AG04450 (cell line): ENCODE data around the gene CYP2A13. TPM values are rescaled to one million over a fixed set of nuclear protein-coding genes. Genes with fewer than 3 reads are reported as not detected.
"Not testable (repeated sequence)": the region's sequence is repeated elsewhere in the genome, so short reads cannot be mapped to it uniquely, and the experiment has no call there.

Source experiments
- CTCF ChIA-PET: fragments of 300-600, 350-600 bp; formaldehyde crosslinking; extraction: SDS; loops from one replicate; lab custom pipeline; 2022; ENCODE audit warnings: antibody characterized with exemption, inconsistent platforms; lab: Charles Lee
- POLR2A ChIA-PET: fragments of 350-600 bp; formaldehyde crosslinking; extraction: SDS; loops from one replicate; lab custom pipeline; 2021; ENCODE audit warnings: antibody characterized with exemption, inconsistent platforms; lab: Yijun Ruan, JAX
- DNase-seq: peaks from one replicate; pipeline ENCODE4 v3.0.0-alpha.2; 2011; ENCODE audit warnings: low read depth, low spot score
- H3K27ac ChIP-seq: one replicate; pipeline ENCODE4 v1.5.1; 2012; ENCODE audit warnings: low read depth, low read length, control low read depth
- H3K27me3 ChIP-seq: one replicate; pipeline ENCODE4 v1.6.0; 2012; ENCODE audit warnings: low read length; ENCODE audit not compliant: control insufficient read depth, insufficient read depth
- H3K4me3 ChIP-seq: 2 replicates; pipeline ENCODE4 v1.5.1; 2011; ENCODE audit warnings: mild to moderate bottlenecking, low read depth, low read length, control low read depth
- H3K9me3 ChIP-seq: 2 replicates; pipeline ENCODE4 v1.5.1; 2012; ENCODE audit warnings: low read length; ENCODE audit not compliant: control insufficient read depth, insufficient read depth
- polyA plus RNA-seq: library from polyadenylated mRNA; depleted of rRNA; stranded (reverse); fragments of >200 nt; gene quantifications from 2 replicates; pipeline ENCODE4 v1.2.3, GENCODE V29; 2011
- TF ChIP-seq, protein P1 (sequence below): IDR thresholded peaks from 2 replicates; pipeline ENCODE4 v1.5.1; 2011; ENCODE audit warnings: low read depth, low read length, control low read depth, inconsistent platforms

Gene CYP2A13
- polyA plus RNA-seq, 1 experiment: not detected

DNA sequence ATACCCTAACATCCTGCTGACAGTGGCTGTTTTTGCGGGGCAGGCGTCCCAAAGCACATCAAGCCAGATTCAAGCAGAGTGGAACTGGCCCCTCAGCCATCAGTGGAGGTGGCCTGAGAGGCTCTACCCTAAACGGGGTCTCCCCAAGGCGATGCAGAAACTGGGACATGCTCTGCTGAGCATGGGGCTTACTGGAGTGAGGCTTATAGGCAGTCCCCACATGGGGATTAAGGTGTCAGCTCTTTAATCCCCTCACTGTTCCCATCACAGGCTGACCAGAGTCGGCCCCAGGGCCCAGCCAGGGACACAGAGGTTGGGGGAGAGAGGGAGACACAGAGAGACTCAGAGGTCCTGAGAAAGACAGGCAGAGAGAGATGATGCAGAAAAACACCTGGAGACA is 42.9 kb downstream of the CYP2A13 start:
- no peak overlapping the region for H3K4me3 ChIP-seq
- ChIA-PET CTCF (no interaction called here), POLR2A (interaction anchor here (0.7 kb wide), 1 partner anchor 153 kb away, joined by 6 read pairs; no protein-coding TSS in a partner anchor)
- H3K27me3 ChIP-seq: peaks cover 16% of the 10 kb centered on the region
- H3K9me3 ChIP-seq: peaks cover 5% of the 10 kb centered on the region; the same call in 1 of the 2 replicates
- TF ChIP-seq, protein P1, sequence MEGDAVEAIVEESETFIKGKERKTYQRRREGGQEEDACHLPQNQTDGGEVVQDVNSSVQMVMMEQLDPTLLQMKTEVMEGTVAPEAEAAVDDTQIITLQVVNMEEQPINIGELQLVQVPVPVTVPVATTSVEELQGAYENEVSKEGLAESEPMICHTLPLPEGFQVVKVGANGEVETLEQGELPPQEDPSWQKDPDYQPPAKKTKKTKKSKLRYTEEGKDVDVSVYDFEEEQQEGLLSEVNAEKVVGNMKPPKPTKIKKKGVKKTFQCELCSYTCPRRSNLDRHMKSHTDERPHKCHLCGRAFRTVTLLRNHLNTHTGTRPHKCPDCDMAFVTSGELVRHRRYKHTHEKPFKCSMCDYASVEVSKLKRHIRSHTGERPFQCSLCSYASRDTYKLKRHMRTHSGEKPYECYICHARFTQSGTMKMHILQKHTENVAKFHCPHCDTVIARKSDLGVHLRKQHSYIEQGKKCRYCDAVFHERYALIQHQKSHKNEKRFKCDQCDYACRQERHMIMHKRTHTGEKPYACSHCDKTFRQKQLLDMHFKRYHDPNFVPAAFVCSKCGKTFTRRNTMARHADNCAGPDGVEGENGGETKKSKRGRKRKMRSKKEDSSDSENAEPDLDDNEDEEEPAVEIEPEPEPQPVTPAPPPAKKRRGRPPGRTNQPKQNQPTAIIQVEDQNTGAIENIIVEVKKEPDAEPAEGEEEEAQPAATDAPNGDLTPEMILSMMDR: no peak
- H3K27ac ChIP-seq: no peak overlapping the region
- no peak for DNase-seq

GRCh38 chr19:41133260-41133659 is 45.0 kb downstream of the CYP2A13 start:
- Histone ChIP-seq H3K27me3 (peaks cover 16% of the 10 kb centered on the region), H3K27ac (no peak overlapping the region), H3K4me3 (no peak overlapping the region), H3K9me3 (peaks cover 9% of the 10 kb centered on the region; the same call in 1 of the 2 replicates)
- TF ChIP-seq, protein P1: no peak
- ChIA-PET CTCF (no interaction called here), POLR2A (no interaction called here)
- DNase-seq: no peak

- Histone ChIP-seq H3K9me3 (peaks cover 9% of the 10 kb centered on the region; the same call in 1 of the 2 replicates), H3K27ac (no peak overlapping the region), H3K27me3 (peaks cover 18% of the 10 kb centered on the region), H3K4me3 (no peak overlapping the region)
- CTCF ChIA-PET: no interaction called here
- TF ChIP-seq, protein P1: no peak
- DNase-seq: no peak
- POLR2A ChIA-PET: no interaction called here
Observed at GRCh38 chr19:41134616-41135015, 46.4 kb downstream of the CYP2A13 start.

DNA sequence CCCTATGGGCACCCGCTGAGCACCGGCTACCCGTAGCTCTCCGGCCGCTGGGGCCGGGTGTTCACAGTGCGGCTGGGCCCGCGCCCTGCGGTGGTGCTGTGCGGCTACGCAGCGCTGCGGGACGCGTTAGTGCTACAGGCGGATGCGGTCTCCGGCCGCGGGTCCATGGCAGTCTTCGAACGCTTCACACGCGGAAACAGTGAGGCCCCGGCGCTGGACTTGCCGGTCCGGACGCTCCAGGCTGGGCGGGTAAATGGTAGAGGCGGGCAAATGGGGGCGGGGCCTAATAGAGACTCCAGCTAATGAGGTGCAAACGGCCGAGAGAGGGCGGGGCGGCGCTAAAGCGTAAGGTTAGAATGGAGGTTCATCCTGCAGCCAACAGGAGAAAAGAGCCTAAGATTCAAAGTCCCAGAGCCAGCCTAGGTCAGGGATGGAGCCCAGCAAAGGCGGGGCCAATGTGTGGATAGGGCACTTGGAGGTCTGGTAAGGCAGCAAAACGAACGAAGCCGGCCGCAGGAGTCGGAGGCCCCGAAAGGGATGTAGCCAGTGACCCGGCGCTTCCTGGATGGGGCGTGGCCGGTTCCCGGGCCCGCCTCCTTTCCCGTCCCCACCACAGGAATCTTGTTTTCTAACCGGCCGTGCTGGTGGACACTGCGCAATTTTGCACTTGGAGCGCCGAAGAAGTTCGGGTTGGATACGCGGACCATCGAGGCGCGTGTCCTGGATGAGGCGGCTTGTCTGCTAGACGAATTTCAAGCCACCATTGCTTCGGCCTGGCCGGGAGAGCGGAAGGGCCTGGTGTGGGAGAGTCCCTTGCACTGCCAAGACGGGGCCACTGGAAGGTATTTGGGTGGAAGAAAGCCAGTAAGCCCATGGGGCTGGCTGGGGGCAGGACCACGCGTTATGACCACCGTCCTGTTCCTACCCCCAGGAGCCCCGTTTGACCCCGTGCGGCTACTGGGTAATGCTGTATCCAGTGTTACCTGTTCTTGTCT is 47.4 kb downstream of the CYP2A13 start:
- POLR2A ChIA-PET, DNase-seq, H3K27ac ChIP-seq, H3K9me3 ChIP-seq, CTCF ChIA-PET: not testable (repeated sequence)
- H3K27me3 ChIP-seq: peaks cover 14% of the 10 kb centered on the region
- H3K4me3 ChIP-seq: peak overlapping the region; percentile 45

DNA sequence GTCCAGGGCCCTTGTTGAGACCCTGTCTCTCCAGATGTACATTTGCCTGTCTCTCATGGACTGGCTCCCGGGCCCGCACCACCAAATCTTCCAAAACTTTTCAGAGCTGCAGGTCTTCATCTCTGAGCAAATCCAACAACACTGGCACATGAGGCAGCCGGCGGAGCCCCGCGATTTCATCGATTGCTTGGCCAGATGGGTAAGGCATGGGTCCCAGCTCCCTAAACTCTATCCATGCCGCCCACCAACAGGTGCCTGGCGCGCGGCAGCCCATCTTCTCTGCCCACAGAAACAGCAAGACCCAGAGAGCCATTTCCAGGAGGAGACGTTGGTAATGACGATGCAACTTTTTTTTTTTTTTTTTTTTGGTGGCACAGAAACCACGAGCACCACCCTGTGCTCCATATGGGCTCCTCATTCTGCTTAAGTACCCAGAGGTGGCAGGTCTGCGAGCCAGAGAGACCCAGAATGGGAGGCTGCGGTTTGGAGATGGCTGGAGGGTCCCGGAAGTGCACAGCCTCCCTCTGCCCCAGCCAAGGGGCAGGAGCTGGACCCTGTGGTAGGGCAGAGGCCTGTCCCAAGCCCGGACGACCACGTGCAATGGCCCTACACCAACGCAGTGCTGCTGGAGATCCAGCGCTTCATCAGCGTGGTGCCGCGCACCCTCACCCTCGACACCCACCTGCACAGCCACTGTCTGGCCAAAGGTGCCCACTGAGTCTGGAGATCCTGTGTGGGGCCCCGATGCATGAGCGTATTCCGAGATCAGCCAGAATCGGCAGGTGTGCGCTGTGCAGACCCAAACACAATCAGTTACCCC is 48.6 kb downstream of the CYP2A13 start:
- ChIA-PET POLR2A (no interaction called here), CTCF (no interaction called here)
- TF ChIP-seq, protein P1: no peak
- Histone ChIP-seq H3K27ac (no peak overlapping the region), H3K27me3 (peaks cover 13% of the 10 kb centered on the region), H3K9me3 (peaks cover 9% of the 10 kb centered on the region; the same call in 1 of the 2 replicates), H3K4me3 (no peak overlapping the region)
- DNase-seq: no peak
